Measurements from ENCODE around the gene ATP6AP2. TPM values are rescaled to one million over a fixed set of nuclear protein-coding genes. Genes with fewer than 3 reads are reported as not detected.

The ATP6AP2 gene
- total and polyA plus RNA-seq, 9 of the 15 experiments (the other 6 are each of a cell fraction or from before 2014, with no cell fraction given), result 23.3 to 131 (median 41.9) TPM

DNA sequence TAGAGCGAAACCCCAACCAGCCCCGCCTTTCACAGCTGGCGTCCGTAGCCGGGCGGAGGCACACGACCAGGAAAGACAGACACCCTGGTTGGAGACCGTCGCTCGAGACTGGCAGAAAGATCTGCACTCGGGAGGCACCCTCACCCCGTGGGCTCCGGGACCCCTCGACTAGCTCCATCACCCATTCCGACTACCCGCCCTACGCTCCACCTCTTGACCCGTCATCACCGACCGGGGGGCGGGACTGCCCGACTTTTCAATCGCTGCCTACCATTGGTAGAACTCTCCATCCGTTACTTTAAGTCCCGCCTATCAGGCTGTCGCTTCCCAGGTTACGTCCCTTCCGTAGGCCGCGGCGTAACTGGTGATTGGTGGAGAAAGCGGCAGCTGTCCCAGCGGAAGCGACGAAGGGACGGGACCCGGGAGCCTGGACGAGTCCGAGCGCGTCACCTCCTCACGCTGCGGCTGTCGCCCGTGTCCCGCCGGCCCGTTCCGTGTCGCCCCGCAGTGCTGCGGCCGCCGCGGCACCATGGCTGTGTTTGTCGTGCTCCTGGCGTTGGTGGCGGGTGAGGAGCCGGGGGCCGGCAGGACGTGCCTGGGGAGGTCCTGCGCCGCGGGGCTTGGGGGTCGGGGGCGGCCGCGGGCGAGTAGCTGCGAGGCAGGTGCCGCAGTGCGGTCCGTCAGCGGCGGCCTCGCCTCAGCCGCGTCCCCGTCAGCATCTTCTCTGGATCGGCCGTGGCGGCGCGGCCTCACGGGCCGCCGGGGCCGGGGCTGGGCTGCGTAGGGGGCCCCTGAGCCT is at the start of gene ATP6AP2 (continued):
- TF ChIP-seq RBBP5 (IDR thresholded peaks at IDR 0.05; ENCODE audit: borderline replicate concordance, insufficient read depth, low read length, poor library complexity, severe bottlenecking) (peak; percentile 70), ZHX1 (conservative IDR thresholded peaks at IDR 0.05; ENCODE audit: low read length) (no peak), ZNF3 (CRISPR knock-in tag; IDR thresholded peaks at IDR 0.05) (no peak), ARID2 (IDR thresholded peaks at IDR 0.05) (no peak), ZNF347 (CRISPR knock-in tag; IDR thresholded peaks at IDR 0.05; ENCODE audit: low read depth) (no peak), ZNF165 (CRISPR knock-in tag; IDR thresholded peaks at IDR 0.05; ENCODE audit: borderline replicate concordance) (no peak), XRCC4 (IDR thresholded peaks at IDR 0.05; ENCODE audit: extremely low read depth, insufficient read depth, insufficient read length) (no peak), OTX1 (CRISPR knock-in tag; IDR thresholded peaks at IDR 0.05) (no peak), NR4A1 (CRISPR knock-in tag; IDR thresholded peaks at IDR 0.05) (no peak), NR4A1 (tag; IDR thresholded peaks at IDR 0.05) (no peak), PHF8 (IDR thresholded peaks at IDR 0.05; ENCODE audit: borderline replicate concordance, low read length) (peak; percentile 74; the same call in 1 of the 2 replicates), SUPT5H (IDR thresholded peaks at IDR 0.05) (peak; percentile 70), ZNF395 (CRISPR knock-in tag; IDR thresholded peaks at IDR 0.05) (no peak), KLF6 (CRISPR knock-in tag; IDR thresholded peaks at IDR 0.05; ENCODE audit: borderline replicate concordance) (no peak), ZNF282 (CRISPR knock-in tag; IDR thresholded peaks at IDR 0.05) (no peak), KLF10 (CRISPR knock-in tag; IDR thresholded peaks at IDR 0.05) (no peak), MBD1 (CRISPR knock-in tag; IDR thresholded peaks at IDR 0.05) (no peak)
- TF ChIP-seq, protein P1, sequence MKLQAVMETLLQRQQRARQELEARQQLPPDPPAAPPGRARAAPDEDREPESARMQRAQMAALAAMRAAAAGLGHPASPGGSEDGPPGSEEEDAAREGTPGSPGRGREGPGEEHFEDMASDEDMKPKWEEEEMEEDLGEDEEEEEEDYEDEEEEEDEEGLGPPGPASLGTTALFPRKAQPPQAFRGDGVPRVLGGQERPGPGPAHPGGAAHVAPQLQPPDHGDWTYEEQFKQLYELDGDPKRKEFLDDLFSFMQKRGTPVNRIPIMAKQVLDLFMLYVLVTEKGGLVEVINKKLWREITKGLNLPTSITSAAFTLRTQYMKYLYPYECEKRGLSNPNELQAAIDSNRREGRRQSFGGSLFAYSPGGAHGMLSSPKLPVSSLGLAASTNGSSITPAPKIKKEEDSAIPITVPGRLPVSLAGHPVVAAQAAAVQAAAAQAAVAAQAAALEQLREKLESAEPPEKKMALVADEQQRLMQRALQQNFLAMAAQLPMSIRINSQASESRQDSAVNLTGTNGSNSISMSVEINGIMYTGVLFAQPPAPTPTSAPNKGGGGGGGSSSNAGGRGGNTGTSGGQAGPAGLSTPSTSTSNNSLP (IDR thresholded peaks at IDR 0.05; ENCODE audit: borderline replicate concordance, low read depth, low read length), result no peak
- TF ChIP-seq, protein P2, sequence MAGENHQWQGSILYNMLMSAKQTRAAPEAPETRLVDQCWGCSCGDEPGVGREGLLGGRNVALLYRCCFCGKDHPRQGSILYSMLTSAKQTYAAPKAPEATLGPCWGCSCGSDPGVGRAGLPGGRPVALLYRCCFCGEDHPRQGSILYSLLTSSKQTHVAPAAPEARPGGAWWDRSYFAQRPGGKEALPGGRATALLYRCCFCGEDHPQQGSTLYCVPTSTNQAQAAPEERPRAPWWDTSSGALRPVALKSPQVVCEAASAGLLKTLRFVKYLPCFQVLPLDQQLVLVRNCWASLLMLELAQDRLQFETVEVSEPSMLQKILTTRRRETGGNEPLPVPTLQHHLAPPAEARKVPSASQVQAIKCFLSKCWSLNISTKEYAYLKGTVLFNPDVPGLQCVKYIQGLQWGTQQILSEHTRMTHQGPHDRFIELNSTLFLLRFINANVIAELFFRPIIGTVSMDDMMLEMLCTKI (IDR thresholded peaks at IDR 0.05; ENCODE audit: partially characterized antibody), result no peak
